Retina (tissue), 1 donor: ENCODE measurements around the gene ATXN2.
A peak's percentile ranks its signal among the peaks of the same experiment; 100 is the strongest.
"Not testable (repeated sequence)": the region's sequence is repeated elsewhere in the genome, so short reads cannot be mapped to it uniquely, and the experiment has no call there.

ENCODE experiments used
- DNase-seq: peaks from one replicate; pipeline ENCODE4 v3.0.0-alpha.2; 2016

Gene ATXN2

DNA sequence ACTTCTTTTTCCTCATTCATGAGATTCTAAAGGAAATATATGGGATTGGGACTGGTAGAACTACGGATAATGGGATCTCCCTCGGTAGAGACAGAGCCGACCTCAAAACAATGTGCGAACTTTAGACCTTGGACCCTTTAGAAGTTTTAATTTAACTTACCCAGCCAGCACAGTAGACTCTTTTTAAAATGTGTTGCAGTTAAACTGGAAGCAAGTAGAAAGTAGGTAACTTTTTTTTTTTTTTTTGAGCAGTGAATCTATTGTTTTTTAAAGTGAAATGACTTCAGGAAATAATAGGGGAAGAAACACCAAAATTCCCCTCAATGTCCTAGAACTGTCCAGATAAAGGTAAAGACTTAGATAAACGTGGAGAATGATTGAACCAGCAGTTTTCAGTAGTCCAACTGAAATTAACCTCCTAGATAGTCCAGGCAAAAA lies 1.1 kb upstream of the ATXN2 start:
- DNase-seq, result no peak

GRCh38 chr12:111599453-111600204 lies 514 bp upstream of the ATXN2 start:
- DNase-seq, result peak; percentile 95

DNA sequence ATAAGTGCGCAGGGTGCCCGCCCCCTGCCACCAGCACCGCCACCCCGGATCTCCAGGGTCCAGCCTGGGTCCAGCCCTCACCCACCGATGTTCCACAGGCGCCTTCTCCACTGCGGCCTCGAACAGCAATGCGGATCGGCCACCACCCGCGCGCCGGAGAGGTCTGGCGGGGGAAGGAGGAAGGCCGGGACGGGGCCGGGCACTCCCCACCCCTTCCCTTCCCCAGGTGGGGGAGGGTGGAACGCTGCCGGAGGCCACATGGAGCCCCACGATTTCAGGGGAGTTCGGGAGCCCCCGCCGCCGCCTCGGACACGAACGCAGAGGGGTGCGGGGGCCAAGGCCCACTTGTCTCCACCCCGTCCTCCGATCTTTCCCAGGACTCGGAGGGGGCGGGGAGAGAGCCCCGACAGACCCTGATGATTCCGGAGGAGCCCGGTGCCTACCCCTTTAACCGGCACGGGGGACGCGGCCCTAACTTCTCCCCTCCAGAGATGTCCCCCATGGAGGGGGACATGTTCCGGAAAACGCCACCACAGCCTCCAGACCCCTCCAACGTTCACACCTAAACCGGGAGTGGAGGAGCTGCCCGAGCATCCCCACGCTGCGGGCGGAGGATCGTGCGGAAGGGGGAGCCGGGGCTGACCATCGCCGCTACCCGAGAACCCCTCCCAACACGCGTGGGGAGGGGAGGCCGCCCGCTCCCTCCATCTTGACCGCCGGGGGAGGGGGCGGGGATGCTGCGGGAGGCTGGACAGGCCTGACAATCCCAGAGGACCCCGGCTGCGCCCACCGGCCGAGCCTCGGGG lies 1.1 kb downstream of the ATXN2 start:
- peak; percentile 83 for DNase-seq

DNA sequence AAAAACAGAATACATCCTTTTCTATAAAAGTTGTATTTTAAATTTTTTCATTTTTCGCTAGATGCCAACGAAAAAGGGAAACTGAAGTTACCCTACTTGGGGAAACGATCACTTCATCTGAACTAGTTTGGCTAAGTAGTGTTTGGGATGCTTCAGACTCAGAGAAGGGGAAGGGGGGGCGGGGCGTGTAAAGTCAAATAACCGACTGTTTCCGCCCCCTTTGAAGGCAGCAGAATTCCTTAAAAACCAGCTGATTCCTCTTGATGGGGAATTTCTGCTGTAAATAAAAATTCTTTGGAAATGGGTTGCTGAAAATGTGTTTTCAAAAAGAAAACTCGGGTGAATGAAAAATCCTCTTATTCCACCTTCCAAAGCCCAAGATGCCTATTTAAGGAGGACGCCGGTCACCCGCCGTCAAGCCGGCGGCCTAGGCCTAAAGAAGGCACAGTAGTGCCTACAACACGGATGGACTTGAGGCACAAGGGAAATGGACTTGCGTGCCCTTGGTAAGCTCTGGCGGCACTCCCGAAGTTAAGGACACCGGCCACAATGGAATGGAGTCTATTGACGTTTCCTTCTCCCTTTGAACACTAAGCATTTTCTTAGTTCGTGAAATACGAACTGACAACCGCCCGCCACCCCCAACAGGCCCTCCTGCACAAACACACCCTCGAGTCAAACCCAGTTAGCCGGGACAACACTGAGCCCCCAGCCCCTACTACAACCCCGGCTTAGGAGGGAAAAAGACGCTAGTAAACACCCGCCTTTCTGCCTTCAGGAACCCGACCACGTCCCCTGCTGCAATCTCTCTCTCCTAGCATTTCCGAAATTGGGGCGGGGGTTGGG lies 1.9 kb downstream of the ATXN2 start:
- DNase-seq, result peak; percentile 80

DNA sequence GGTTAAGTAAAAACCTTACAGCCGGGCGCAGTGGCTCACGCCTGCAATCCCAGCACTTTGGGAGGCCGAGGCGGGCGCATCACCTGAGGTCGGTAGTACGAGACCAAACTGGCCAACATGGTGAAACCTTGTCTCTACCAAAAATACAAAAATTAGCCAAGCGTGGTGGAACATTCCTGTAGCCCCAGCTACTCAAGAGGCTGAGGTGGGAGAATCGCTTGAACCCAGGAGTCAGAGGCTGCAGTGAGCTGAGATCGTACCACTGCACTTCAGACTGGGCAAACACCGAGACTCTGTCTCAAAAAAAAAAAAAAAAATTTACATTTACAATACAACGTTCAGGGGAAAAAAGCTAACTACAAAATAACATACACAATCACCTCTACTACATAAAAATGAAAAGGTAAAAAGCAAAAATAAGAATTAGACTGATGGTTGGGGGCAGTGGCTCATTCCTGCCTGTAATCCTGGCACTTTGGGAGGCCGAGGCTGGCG lies 3.7 kb downstream of the ATXN2 start:
- DNase-seq, result not testable (repeated sequence)

GRCh38 chr12:111591399-111592010 lies 7.6 kb downstream of the ATXN2 start:
- not testable (repeated sequence) for DNase-seq

GRCh38 chr12:111590552-111590951 lies 8.6 kb downstream of the ATXN2 start:
- no peak for DNase-seq

DNA sequence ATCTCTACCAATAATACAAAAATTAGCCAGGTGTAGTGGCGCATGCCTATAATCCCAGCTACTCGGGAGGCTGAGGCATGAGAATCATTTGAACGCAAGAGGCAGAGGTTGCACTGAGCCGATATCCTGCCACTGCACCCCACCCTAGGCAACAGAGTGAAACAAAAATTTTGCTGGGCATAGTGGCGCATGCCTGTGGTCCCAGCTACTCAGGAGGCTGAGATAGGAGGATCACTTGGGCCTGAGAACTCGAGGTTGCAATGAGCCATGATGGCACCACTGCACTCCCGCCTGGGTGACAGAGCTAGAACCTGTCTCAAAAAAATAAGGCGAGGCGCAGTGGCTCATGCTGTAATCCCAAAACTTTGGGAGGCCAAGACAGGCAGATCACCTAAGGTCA lies 9.5 kb downstream of the ATXN2 start:
- DNase-seq, result no peak

DNA sequence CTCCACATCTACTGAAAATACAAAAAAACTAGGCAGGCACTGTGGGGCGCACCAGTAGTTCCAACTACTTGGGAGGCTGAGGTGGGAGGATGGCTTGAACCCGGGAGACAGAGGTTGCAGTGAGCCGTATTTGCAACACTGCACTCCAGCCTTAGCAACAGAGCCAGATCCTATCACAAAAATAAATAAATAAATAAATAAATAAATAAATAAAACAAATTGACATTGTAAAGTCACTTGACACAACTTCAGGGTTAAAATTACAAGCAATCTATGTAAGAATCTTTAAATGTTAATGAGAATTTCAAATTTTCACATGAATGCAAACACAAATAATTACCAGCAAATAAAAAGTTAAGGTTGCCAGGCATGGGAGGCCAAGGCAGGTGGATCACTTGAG lies 11.1 kb downstream of the ATXN2 start:
- no peak for DNase-seq

DNA sequence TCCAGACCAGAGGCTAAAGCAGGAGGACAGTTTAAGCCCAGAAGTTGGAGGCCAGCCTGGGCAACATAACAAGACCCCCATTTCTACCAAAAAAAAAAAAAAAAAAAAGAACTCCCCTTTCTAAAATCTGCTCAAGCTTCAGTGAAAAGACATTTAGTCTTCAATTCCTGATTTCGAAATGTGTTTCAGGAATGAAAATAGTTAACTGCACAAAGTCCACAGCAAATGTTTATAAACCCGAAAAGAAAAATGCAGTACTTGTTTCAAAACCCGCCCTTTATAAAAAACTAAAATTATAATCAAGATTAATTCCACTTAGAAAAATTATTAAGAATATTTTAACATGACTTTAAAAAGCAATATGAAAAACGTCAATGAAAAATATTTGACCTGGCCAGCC lies 12.1 kb downstream of the ATXN2 start:
- no peak for DNase-seq

DNA sequence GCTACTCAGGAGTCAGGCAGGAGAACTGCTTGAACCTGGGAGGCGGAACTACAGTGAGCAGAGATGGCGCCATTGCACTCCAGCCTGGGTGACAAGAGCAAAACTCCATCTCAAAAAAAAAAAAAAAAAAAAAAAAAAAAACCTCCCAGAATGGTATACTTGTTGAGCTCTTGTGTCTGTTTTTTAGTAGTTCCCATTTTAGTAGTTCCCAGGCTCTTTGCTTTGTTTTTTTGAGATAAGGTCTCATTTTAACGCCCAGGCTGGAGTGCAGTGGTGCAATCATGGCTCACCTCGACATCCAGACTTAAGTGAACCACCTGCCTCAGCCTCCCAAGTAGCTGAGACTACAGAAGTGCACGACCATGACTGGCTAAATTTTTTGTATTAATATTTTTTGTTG lies 13.4 kb downstream of the ATXN2 start:
- no peak for DNase-seq

DNA sequence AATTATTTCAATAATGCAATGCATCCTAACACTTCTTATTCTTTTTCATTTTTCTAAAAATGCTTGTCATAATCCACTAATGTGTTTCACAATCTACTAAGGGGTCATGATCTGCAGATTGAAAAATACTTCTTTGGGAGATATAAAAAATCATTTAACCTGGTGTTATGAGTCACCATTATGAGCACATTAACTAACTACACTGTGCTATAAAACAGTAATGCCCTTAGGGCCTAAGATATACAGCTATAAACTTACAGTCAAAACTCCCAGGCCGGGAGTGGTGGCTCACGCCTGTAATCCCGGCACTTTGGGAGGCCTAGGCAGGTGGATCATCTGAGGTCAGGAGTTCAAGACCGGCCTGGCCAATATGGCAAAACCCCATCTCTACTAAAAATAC lies 14.2 kb downstream of the ATXN2 start:
- no peak for DNase-seq

GRCh38 chr12:111583506-111583905 lies 15.6 kb downstream of the ATXN2 start:
- DNase-seq, result not testable (repeated sequence)

DNA sequence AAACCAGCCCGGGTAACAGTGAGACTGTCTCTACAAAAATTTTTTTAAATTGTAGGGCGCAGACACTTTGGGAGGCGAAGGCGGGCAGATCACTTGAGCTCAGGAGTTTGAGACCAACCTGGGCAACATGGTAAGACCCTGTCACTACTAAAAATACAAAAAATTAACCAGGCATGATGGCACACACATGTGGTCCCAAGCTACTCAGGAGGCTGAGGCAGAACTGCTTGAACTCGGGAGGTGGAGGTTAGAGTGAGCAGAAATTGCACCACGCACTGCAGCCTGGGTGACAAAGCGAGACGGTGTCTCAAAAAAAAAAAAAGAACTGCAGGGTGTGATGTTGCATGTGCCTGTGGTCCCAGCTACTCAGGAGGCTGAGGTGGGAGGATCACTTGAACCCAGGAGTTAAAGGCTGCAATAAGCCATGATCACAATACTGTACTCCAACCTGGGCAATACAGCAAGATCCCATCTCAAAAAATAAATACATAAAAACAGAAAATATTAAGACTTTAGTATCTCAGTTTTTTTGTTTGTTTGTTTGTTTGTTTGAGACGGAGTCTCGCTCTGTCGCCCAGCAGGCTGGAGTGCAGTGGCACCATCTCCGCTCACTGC lies 16.9 kb downstream of the ATXN2 start:
- DNase-seq, result no peak

- DNase-seq, result no peak
Measured at GRCh38 chr12:111581434-111582132, 17.5 kb downstream of the ATXN2 start.

GRCh38 chr12:111580737-111581136 lies 18.4 kb downstream of the ATXN2 start:
- DNase-seq, result no peak

- DNase-seq, result no peak
Measured at GRCh38 chr12:111580119-111580425, 19.0 kb downstream of the ATXN2 start.

- DNase-seq, result no peak
Measured at GRCh38 chr12:111578971-111579340, 20.2 kb downstream of the ATXN2 start.

GRCh38 chr12:111578276-111578970 lies 20.7 kb downstream of the ATXN2 start:
- no peak for DNase-seq

DNA sequence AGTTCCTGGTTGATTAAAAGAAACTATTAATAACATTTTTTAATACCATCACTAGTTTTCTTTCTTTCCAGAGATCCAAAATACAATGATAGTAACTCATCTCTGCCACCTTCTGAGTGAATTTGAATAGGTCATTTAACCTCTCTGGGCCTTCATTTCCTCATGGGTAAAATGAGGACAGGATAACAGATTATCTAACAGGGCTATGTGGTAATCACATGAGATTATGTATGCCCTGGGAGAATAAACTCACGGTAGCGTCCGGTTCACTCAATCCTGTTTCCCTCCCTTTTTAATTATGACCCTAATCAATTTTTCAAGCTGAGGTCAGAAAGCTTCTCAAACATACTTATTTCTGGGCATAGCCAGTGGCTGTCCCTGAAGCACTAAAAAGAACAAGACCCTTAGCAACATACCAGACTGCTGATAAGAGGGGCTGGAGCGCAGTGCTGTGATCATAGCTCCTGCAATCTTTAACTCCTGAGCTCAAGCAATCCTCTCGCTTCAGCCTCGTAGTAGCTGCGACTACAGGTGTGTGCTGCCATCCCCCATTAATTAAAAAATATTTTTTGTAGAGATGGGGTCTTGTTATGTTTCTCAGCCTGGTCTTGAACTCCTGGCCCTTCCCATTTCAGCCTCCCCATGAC lies 24.2 kb downstream of the ATXN2 start:
- no peak for DNase-seq

- DNase-seq, result no peak
Measured at GRCh38 chr12:111573476-111573875, 25.6 kb downstream of the ATXN2 start.
